Glutamatergic neuron (in vitro differentiated cells): ENCODE data around the gene MAST4. TPM values are rescaled to one million over a fixed set of nuclear protein-coding genes. Genes with fewer than 3 reads are reported as not detected.

Experiments used
- DNase-seq: peaks from one replicate; pipeline ENCODE4 v3.0.0; 2022
- H3K27ac Mint-ChIP-seq: one replicate; pipeline ENCODE4 v1.8.0; 2020; ENCODE audit warnings: mild to moderate bottlenecking, mixed read lengths, inconsistent platforms; ENCODE audit not compliant: unreplicated experiment
- H3K27me3 Mint-ChIP-seq: one replicate; pipeline ENCODE4 v1.8.0; 2020; ENCODE audit warnings: mild to moderate bottlenecking, moderate library complexity, mixed read lengths, inconsistent platforms; ENCODE audit not compliant: unreplicated experiment
- H3K36me3 Mint-ChIP-seq: one replicate; pipeline ENCODE4 v1.8.0; 2020; ENCODE audit warnings: mild to moderate bottlenecking, mixed read lengths, inconsistent platforms; ENCODE audit not compliant: unreplicated experiment
- H3K4me1 Mint-ChIP-seq: one replicate; pipeline ENCODE4 v1.8.0; 2020; ENCODE audit warnings: mild to moderate bottlenecking, low read depth, mixed read lengths, inconsistent platforms; ENCODE audit not compliant: unreplicated experiment
- H3K4me3 Mint-ChIP-seq: one replicate; pipeline ENCODE4 v1.8.0; 2020; ENCODE audit warnings: mild to moderate bottlenecking, mixed read lengths, inconsistent platforms; ENCODE audit not compliant: unreplicated experiment
- H3K9me3 Mint-ChIP-seq: one replicate; pipeline ENCODE4 v1.8.0; 2020; ENCODE audit warnings: mild to moderate bottlenecking, moderate library complexity, mixed read lengths, inconsistent platforms; ENCODE audit not compliant: unreplicated experiment
- total RNA-seq: library from RNA; stranded (reverse); fragmentation: NEBNext Ultra II Directional; extraction: Animal tissue kit (Norgen Biotek cat#: 25700); gene quantifications from one replicate; pipeline ENCODE4 v1.2.1, GENCODE V29; 2021; ENCODE audit not compliant: unreplicated experiment
- TF ChIP-seq, protein P1 (sequence below): fragments of 200-600 bp; sonication (generic); IDR thresholded peaks from one replicate; pipeline ENCODE4 v1.5.0; 2021; ENCODE audit not compliant: partially characterized antibody, unreplicated experiment

MAST4 gene
- total RNA-seq, 1 donor from 2014 or later: 11.5 TPM

DNA sequence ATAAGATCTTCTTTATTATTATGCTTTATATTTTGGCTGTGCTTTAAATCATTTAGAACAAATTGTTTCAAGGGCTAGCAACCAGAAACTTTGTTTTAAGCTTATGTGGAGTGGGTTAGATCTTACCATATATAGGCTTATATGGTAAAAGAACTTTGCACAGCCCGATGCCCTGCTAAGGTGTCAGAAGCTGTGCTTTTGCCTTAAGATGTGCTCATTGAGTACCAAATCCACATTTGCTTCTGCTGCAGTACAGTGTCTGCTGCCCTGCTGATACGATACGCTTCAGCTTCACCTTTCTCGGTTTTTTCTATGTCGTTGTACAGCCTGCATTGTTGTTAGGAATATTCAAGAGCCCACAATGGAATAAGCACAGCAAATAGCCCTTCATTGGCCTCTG is 565.6 kb downstream of the MAST4 start:
- no peak for DNase-seq
- Mint-ChIP-seq H3K4me3 (no peak overlapping the region), H3K36me3 (no peaks in the 10 kb centered on the region), H3K27ac (no peak overlapping the region), H3K4me1 (peaks cover 2% of the 10 kb centered on the region), H3K9me3 (no peaks in the 10 kb centered on the region), H3K27me3 (no peaks in the 10 kb centered on the region)
- TF ChIP-seq, protein P1, sequence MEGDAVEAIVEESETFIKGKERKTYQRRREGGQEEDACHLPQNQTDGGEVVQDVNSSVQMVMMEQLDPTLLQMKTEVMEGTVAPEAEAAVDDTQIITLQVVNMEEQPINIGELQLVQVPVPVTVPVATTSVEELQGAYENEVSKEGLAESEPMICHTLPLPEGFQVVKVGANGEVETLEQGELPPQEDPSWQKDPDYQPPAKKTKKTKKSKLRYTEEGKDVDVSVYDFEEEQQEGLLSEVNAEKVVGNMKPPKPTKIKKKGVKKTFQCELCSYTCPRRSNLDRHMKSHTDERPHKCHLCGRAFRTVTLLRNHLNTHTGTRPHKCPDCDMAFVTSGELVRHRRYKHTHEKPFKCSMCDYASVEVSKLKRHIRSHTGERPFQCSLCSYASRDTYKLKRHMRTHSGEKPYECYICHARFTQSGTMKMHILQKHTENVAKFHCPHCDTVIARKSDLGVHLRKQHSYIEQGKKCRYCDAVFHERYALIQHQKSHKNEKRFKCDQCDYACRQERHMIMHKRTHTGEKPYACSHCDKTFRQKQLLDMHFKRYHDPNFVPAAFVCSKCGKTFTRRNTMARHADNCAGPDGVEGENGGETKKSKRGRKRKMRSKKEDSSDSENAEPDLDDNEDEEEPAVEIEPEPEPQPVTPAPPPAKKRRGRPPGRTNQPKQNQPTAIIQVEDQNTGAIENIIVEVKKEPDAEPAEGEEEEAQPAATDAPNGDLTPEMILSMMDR: no peak

DNA sequence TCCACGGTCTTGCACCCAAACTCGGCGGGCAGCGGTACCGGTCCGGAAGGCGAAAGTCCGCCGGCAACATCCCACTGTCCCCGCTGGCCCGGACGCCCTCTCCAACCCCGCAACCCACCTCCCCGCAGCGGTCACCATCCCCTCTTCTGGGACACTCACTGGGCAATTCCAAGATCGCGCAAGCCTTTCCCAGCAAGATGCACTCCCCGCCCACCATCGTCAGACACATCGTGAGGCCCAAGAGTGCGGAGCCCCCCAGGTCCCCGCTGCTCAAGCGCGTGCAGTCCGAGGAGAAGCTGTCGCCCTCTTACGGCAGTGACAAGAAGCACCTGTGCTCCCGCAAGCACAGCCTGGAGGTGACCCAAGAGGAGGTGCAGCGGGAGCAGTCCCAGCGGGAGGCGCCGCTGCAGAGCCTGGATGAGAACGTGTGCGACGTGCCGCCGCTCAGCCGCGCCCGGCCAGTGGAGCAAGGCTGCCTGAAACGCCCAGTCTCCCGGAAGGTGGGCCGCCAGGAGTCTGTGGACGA is 567.1 kb downstream of the MAST4 start:
- no peak for DNase-seq
- H3K4me3 Mint-ChIP-seq: no peak overlapping the region
- no peak overlapping the region for H3K27ac Mint-ChIP-seq
- H3K9me3 Mint-ChIP-seq: no peaks in the 10 kb centered on the region
- H3K27me3 Mint-ChIP-seq: no peaks in the 10 kb centered on the region
- H3K4me1 Mint-ChIP-seq: peaks cover 2% of the 10 kb centered on the region
- TF ChIP-seq, protein P1: no peak
- no peaks in the 10 kb centered on the region for H3K36me3 Mint-ChIP-seq

DNA sequence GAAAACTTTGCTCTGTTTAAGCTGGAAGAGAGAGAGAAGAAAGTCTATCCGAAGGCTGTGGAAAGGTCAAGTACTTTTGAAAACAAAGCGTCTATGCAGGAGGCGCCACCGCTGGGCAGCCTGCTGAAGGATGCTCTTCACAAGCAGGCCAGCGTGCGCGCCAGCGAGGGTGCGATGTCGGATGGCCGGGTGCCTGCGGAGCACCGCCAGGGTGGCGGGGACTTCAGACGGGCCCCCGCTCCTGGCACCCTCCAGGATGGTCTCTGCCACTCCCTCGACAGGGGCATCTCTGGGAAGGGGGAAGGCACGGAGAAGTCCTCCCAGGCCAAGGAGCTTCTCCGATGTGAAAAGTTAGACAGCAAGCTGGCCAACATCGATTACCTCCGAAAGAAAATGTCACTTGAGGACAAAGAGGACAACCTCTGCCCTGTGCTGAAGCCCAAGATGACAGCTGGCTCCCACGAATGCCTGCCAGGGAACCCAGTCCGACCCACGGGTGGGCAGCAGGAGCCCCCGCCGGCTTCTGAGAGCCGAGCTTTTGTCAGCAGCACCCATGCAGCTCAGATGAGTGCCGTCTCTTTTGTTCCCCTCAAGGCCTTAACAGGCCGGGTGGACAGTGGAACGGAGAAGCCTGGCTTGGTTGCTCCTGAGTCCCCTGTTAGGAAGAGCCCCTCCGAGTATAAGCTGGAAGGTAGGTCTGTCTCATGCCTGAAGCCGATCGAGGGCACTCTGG is 567.8 kb downstream of the MAST4 start:
- no peak for DNase-seq
- Mint-ChIP-seq H3K9me3 (no peaks in the 10 kb centered on the region), H3K4me1 (peaks cover 2% of the 10 kb centered on the region), H3K4me3 (no peak overlapping the region), H3K36me3 (no peaks in the 10 kb centered on the region), H3K27ac (no peak overlapping the region), H3K27me3 (no peaks in the 10 kb centered on the region)
- TF ChIP-seq, protein P1: no peak

DNA sequence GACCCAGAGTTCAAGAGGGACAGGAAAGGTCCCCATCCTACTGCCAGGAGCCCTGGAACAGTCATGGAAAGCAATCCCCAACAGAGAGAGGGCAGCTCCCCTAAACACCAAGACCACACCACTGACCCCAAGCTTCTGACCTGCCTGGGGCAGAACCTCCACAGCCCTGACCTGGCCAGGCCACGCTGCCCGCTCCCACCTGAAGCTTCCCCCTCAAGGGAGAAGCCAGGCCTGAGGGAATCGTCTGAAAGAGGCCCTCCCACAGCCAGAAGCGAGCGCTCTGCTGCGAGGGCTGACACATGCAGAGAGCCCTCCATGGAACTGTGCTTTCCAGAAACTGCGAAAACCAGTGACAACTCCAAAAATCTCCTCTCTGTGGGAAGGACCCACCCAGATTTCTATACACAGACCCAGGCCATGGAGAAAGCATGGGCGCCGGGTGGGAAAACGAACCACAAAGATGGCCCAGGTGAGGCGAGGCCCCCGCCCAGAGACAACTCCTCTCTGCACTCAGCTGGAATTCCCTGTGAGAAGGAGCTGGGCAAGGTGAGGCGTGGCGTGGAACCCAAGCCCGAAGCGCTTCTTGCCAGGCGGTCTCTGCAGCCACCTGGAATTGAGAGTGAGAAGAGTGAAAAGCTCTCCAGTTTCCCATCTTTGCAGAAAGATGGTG is 568.8 kb downstream of the MAST4 start:
- Mint-ChIP-seq H3K36me3 (no peaks in the 10 kb centered on the region), H3K9me3 (no peaks in the 10 kb centered on the region), H3K4me1 (peaks cover 2% of the 10 kb centered on the region), H3K4me3 (no peak overlapping the region), H3K27ac (no peak overlapping the region), H3K27me3 (no peaks in the 10 kb centered on the region)
- TF ChIP-seq, protein P1: no peak
- DNase-seq: no peak
